NCI-H1048 (cell line): ENCODE results near the gene NLRC5.

Source experiments
- DNase-seq: peaks from one replicate; lab custom pipeline; 2025; lab: John Stamatoyannopoulos, UW

Gene NLRC5

DNA sequence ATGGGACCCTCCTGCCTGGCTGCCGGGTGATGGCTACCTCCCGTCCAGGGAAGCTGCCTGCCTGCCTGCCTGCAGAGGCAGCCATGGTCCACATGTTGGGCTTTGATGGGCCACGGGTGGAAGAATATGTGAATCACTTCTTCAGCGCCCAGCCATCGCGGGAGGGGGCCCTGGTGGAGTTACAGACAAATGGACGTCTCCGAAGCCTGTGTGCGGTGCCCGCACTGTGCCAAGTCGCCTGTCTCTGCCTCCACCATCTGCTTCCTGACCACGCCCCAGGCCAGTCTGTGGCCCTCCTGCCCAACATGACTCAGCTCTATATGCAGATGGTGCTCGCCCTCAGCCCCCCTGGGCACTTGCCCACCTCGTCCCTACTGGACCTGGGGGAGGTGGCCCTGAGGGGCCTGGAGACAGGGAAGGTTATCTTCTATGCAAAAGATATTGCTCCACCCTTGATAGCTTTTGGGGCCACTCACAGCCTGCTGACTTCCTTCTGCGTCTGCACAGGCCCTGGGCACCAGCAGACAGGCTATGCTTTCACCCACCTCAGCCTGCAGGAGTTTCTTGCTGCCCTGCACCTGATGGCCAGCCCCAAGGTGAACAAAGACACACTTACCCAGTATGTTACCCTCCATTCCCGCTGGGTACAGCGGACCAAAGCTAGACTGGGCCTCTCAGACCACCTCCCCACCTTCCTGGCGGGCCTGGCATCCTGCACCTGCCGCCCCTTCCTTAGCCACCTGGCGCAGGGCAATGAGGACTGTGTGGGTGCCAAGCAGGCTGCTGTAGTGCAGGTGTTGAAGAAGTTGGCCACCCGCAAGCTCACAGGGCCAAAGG is 36.8 kb downstream of the NLRC5 start:
- DNase-seq: no peak

DNA sequence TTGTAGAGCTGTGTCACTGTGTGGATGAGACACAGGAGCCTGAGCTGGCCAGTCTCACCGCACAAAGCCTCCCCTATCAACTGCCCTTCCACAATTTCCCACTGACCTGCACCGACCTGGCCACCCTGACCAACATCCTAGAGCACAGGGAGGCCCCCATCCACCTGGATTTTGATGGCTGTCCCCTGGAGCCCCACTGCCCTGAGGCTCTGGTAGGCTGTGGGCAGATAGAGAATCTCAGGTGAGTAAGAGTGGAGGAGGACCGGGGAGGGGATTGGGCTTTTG is 37.4 kb downstream of the NLRC5 start:
- no peak for DNase-seq

- no peak for DNase-seq
These were observed 37.7 kb downstream of the NLRC5 start for GRCh38 chr16:57027067-57027466.

- DNase-seq: no peak
These were observed 38.7 kb downstream of the NLRC5 start for GRCh38 chr16:57028086-57028485.

- no peak for DNase-seq
These were observed 40.1 kb downstream of the NLRC5 start for GRCh38 chr16:57029161-57030160.

DNA sequence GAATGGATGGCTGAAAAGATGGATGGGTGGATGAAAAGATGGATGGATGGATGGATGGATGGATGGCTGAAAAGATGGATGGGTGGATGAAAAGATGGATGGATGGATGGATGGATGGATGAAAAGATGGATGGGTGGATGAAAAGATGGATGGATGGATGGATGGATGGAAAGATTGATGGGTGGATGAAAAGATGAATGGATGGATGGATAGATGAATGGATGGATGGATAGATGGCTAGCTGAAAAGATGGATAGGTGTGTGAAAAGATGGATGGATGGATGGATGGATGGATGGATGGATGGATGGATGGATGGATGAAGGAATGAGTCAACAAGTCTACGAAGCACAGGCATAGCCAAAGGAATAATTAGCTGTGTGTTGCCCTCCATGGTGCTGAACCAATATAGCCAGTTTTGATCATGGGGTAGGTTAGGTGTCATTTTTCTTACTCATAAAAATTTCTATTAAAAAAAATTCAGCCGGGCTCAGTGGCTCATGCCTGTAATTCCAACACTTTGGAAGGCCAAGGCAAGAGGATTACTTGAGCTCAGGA is 41.1 kb downstream of the NLRC5 start:
- no peak for DNase-seq

- DNase-seq: no peak
These were observed 41.8 kb downstream of the NLRC5 start for GRCh38 chr16:57031156-57031555.

- no peak for DNase-seq
These were observed 43.0 kb downstream of the NLRC5 start for GRCh38 chr16:57032346-57032745.

GRCh38 chr16:57032931-57033330 is 43.6 kb downstream of the NLRC5 start:
- DNase-seq: no peak

- no peak for DNase-seq
These were observed 47.0 kb downstream of the NLRC5 start for GRCh38 chr16:57036315-57036714.

GRCh38 chr16:57036945-57037344 is 47.6 kb downstream of the NLRC5 start:
- no peak for DNase-seq

- no peak for DNase-seq
These were observed 48.8 kb downstream of the NLRC5 start for GRCh38 chr16:57038166-57038565.

- no peak for DNase-seq
These were observed 49.9 kb downstream of the NLRC5 start for GRCh38 chr16:57039148-57039812.

DNA sequence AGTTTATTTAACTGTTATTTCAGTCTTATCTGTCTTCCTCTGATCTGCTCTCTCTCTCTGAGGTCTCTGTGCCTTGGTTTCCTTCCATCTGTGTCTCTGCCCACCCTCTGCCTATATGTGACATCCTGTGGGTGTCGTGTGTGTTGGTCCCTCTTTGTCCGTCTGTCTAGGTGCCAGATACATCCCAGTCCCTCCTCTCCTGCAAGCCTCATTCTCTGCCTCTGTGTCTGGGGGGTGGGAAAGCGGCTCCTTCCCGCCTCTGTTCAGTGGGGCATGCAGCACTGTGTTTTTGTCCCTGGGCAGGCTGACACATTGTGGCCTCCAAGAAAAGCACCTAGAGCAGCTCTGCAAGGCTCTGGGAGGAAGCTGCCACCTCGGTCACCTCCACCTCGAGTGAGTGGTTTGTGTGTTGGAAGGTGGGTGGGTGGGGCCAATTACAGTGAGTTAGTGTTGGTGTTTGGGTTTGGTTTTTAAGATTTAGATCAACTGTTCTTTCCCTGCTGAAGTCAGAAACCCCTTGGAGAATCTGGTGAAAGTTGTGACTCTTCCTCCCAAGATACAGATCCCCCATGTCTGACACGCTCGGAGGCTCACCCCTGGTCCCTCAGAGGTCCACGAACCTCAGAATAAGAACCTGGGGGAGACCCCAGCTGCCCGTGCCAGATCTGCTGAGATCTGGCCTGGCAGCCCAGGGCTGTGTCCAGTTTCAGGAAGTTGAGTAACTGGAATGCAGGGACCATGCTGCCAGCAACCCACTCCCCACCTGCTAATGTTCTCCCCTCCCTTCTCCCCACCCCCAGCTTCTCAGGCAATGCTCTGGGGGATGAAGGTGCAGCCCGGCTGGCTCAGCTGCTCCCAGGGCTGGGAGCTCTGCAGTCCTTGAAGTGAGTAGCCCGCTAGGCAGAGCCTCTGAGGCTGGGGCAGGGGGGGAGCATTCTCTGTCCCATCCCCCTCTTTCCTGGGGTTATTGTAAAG is 52.1 kb downstream of the NLRC5 start:
- DNase-seq: no peak

- no peak for DNase-seq
These were observed 53.1 kb downstream of the NLRC5 start for GRCh38 chr16:57042157-57043111.

DNA sequence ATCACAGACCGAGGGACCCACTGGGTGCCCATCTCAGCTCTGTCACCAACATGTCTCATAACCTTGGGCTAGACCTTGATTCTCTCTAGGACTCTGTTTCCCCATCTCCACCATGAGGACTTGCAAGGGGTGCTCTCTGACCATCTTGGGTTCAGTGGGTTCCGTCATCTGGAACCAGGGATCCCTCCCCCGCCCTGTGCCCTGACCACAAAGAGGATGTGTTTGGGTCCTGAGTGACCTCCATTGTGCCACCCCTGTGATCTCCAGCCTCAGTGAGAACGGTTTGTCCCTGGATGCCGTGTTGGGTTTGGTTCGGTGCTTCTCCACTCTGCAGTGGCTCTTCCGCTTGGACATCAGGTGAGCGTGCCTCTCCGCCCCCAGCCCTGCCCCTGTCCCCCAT is 53.9 kb downstream of the NLRC5 start:
- no peak for DNase-seq

DNA sequence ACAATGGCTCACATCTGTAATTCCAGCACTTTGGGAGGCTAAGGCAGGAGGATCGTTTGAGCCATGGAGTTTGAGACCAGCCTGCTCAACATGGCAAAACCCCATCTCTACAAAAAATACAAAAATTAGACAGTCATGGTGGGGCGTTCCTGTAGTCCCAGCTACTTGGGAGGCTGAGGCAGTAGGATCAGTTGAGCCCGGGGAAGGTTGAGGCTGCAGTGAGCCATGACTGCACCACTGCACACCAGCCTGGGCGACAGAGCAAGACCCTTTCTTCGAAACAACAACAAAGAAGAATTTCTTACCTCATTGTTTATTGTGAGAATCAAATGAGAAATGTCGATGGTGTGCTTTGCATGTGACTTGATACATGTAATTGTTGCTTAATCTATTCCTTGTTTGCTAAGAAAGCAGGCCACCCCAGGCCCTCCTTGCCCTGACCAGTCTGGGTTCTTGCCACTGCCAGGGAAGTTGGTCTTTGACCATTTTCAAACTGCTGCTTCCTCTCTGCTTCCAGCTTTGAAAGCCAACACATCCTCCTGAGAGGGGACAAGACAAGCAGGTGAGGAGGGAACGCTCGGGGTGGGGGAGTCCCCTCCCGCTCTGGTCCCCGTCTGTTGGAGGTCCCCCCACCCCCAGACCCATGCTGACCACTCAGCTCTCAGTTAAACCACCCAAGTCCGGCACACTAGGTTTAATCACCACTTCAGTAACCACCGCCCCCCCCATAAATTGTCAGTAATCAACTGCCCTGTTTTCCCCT is 55.8 kb downstream of the NLRC5 start:
- no peak for DNase-seq

DNA sequence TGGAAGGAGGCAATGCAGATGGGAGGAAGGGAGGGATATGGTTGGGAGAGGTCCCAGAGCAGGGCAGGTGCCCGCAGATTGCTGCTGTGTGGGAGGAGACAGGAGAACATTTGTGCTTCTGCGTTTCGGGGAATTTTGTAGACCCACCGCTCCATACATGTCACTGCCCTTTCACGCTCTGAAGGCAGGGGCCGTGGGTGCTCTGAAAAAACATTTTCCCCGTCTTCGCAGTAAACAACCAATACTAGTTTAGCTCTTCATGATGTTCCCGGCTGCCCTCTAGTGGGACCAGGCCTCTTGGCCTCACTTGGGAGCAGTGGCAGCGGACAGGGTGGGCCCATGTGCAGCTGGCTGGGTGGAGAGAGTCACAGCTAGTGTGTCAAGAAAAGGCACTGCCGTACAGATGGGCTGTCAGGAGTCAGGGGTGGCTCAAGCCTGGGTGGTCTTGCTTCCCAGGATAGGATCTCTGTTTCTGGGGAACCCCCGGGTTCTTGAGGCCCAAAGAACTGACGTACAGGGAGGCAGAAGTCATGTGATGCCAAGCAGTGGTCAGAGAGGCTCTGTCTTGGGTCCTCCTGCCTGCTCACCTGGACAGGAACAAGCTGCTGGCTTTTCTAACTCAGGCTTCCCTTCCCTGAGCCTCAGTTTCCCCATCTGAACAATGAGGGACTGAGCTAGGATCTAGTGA is 56.5 kb downstream of the NLRC5 start:
- DNase-seq: no peak

DNA sequence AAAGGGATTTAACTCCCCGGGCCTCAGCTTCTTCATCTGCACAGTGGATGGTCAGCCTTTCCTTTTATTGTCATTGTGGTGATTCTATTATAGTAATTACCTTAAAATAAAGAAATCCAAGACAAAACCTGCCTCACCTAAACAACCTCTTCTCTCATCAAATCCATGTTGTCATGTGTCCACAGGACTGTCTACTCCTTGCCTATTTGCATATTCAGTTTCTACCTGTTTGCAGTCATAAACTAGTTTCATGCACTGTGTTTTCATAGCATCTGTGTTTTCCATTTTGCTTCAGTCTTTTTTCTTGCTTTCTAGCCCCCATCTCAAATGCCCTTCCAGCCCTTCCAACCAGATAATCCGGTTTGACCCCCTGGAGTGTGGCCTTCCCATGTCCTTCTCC is 58.7 kb downstream of the NLRC5 start:
- DNase-seq: no peak
